GM12892 (cell line): Measurements from ENCODE around the gene CPNE2.

Source experiments
- POLR2A ChIP-seq: IDR thresholded peaks from 2 replicates; pipeline ENCODE4 v1.6.1; 2011; ENCODE audit warnings: low read depth, low read length, control low read depth
- POLR2AphosphoS5 ChIP-seq: IDR thresholded peaks from 2 replicates; pipeline ENCODE4 v1.6.1; 2011; ENCODE audit warnings: low read depth, low read length, control low read depth
- TAF1 ChIP-seq: IDR thresholded peaks from 2 replicates; pipeline ENCODE4 v1.6.1; 2011; ENCODE audit warnings: low read depth, mild to moderate bottlenecking, control low read depth, low read length, borderline replicate concordance

- no peak for TF ChIP-seq POLR2A
- no peak for TF ChIP-seq TAF1
- no peak for TF ChIP-seq POLR2AphosphoS5
Measured at GRCh38 chr16:57163842-57164241, 71.5 kb downstream of the CPNE2 start.
